Measurements from ENCODE around the gene PDE11A.

PDE11A gene

DNA sequence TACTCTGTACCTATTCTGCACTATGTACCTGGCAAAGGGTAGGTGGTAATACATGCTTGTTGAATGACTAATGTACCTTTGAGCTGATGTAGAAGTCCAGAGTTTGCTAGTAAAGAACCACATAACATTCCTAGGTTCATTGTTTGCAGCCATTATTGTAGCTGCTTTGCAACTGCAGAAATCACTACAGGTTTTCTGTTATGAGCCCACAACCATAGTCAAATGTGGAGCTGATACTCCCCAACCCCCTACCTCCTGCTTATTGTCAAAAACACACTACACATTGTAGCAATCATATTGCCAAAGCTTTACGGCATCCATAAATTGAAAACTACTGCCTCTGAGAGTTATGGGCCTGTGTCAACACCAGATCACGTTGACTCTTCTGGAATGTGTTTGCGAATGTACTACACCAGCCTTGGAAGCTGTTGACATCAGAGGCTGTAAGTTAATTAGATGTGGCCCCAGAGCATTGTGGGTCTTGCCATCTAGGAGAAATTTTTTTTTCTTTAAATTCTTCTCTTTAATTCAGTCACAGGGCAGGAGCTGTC is 493.0 kb downstream of the PDE11A start:
- no peaks in the 10 kb centered on the region for H3K9me3 Mint-ChIP-seq
- no peaks in the 10 kb centered on the region for H3K4me1 Mint-ChIP-seq
- no peaks in the 10 kb centered on the region for H3K27me3 Mint-ChIP-seq
- no peak overlapping the region for H3K4me3 Mint-ChIP-seq
- H3K36me3 Mint-ChIP-seq: no peaks in the 10 kb centered on the region
- H3K27ac Mint-ChIP-seq: no peak overlapping the region

DNA sequence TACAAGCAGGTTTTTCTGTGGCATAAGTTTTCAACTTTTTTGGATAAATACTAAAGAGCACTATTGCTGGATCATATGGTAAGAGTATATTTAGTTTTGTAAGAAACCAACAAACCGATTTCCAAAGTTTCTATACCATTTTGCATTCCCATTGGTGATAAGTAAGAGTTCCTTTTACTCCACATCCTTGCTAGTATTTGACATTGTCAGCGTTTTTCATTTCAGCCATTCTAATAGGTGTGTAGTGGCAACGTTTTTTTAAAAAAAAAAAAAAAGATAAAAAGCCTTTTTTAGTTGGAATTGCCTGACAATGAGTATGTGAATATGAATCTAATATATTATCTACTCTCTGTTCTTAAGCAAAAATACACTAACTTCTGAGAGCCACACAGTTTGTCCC is 494.1 kb downstream of the PDE11A start:
- Mint-ChIP-seq H3K27ac (no peak overlapping the region), H3K9me3 (no peaks in the 10 kb centered on the region), H3K27me3 (no peaks in the 10 kb centered on the region), H3K4me1 (no peaks in the 10 kb centered on the region), H3K36me3 (no peaks in the 10 kb centered on the region), H3K4me3 (no peak overlapping the region)

DNA sequence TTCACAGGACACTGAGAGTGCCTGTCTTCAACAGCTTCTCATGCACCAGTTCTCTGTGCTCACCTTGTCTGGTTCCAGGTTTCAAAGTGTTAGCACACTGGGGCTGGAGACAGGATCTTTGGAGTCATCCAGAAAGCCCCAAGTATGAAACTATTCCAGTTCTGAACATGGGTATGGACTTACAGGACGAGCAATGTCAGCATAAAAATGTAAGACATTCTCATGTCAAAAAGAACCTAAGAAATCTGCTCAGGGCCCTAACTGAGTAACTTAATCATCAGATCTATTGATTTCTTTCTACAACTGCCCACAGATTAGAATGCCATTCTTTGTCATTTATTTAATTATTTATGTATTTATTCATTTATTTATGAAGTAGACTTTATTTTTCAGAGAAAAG is 495.5 kb downstream of the PDE11A start:
- Mint-ChIP-seq H3K36me3 (no peaks in the 10 kb centered on the region), H3K4me3 (no peak overlapping the region), H3K9me3 (no peaks in the 10 kb centered on the region), H3K4me1 (no peaks in the 10 kb centered on the region), H3K27me3 (no peaks in the 10 kb centered on the region), H3K27ac (no peak overlapping the region)

DNA sequence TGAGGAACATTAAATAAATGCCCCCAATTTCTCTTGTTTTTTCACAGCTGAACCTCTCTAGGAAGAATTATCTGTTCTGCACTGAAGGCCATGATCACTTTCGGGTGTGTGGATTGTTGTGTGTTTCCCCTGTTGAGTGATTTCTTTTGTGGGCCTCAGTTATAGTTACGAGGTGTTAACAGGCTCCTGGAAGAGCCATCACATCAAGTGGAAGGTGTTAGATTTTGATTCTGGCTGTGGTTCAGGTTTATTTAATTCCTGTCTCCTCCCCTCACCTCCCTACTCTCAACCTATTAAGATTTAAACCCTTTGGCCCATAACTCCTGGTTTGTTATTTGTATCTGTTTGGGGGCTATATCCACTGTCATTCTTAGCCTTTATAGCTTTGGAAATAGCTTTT is 497.2 kb downstream of the PDE11A start:
- Mint-ChIP-seq H3K4me3 (no peak overlapping the region), H3K9me3 (no peaks in the 10 kb centered on the region)

DNA sequence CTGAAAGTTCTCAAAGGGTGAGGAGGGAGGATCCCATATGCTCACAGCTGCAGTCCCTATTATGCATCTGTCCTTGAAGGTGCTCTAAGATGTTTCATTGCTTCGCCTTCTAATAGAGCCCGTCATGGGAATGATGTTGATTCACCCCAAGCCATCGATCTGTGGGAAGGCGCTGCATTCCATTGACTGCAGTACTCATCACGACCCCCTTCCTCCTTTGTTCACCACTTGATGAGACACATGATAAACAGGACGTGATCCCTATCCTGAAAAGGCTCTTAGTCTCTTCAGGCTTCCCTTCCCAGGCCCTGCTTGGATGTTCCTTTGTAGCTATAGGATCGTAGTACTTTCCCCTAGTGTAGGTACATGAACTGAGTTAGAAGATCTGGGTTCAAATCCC is 498.2 kb downstream of the PDE11A start:
- peaks cover under 1% of the 10 kb centered on the region for H3K27me3 Mint-ChIP-seq
- no peak overlapping the region for H3K27ac Mint-ChIP-seq
- H3K4me1 Mint-ChIP-seq: no peaks in the 10 kb centered on the region
- no peaks in the 10 kb centered on the region for H3K36me3 Mint-ChIP-seq
- no peak overlapping the region for H3K4me3 Mint-ChIP-seq
- no peaks in the 10 kb centered on the region for H3K9me3 Mint-ChIP-seq

More for the DNA sequence above, 497.2 kb downstream of the PDE11A start:
- H3K4me1 Mint-ChIP-seq: no peaks in the 10 kb centered on the region
- no peaks in the 10 kb centered on the region for H3K36me3 Mint-ChIP-seq
- no peak overlapping the region for H3K27ac Mint-ChIP-seq
- H3K27me3 Mint-ChIP-seq: no peaks in the 10 kb centered on the region
